Iris pigment epithelial cell (primary cell): ENCODE data around the gene KLK10.
"Not testable (repeated sequence)": the region's sequence is repeated elsewhere in the genome, so short reads cannot be mapped to it uniquely, and the experiment has no call there.

Experiments
- DNase-seq: peaks from one replicate; pipeline ENCODE4 v3.0.0-alpha.2; 2011; ENCODE audit warnings: low read depth

The KLK10 gene

DNA sequence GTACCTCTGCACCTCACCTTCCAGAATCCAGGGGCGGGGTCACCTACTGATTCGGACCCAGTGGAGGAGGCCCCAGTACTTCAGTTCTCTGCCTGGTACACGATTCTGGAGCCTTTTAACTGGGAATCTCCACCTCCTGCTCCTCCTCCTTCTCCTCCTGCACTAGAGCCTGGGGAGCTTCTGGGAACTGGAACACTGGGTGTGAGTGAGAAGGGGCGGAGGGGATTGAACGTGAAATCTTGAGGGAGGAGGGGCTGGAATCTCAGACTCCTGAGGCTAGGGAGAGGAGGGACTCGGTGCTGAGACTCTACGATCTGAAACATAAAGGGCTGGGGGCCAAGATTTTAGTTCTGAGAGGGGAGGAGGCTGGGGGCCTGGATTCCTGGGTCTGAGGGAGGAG, 18.0 kb downstream of the KLK10 start, which contains the start of gene KLK8:
TSS of gene KLK8 (minus strand) at position 90 of the 400 bp plus-strand sequence. CDS start 437 bp downstream, outside the sequence.
- DNase-seq: no peak

DNA sequence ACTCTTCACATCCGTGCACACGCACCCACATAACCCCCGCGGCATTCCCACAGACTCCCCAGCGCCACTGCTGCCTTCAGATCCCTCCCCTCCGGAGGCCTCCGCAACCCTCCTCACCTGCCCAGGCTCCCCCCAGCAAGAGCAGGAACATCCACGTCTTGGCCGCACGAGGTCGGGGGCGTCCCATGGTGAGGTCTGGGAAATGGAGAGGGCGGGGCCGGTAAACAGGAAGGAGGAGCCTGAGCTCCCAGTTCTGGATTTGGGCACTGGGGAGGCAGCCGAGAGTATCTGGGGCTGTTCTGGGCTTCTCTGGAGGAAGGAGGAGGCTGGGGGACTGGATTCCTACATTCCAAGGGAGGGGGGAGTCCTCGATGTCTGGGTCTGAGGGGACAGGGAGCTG, 18.5 kb downstream of the KLK10 start:
- no peak for DNase-seq

DNA sequence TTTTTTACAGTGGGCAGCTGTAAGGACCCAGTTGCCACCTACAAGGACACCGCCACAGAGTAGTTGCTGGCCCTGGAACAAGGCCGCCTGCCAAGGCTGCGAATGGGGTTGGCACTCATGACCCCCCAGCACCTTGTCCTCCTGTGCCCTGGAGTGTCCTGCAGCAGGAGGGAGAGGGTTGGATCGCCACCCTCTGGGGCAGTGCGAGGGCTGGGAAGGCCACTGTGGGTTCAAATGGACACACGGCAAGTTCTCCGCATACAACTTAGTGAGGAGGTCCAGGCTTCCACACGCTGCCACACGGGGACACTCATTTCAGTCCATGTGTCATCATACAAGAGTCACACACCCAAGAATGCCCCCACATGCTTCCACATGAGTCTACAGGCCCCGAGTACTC, 19.1 kb downstream of the KLK10 start:
- DNase-seq: no peak

GRCh38 chr19:50998686-50999085, 20.8 kb downstream of the KLK10 start:
- DNase-seq: no peak

DNA sequence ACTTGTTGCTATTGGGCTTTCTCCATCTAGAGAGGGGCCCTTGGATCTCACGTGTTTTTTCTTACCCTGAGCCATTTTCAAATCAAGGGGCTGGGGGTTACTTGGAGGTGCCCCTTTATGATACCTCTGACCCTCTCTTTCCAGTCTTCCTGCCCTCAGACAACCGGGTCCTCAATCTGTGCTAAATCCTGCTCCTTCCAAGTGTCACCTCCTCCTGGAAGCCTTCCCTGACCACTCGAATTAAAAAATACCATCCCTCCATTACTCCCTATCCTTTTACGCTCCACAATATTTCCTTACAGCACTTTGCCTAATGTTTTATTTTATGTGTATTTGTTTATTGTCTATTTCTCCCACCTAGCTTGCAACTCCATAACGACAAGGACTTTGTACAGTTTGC, 21.4 kb downstream of the KLK10 start:
- no peak for DNase-seq

DNA sequence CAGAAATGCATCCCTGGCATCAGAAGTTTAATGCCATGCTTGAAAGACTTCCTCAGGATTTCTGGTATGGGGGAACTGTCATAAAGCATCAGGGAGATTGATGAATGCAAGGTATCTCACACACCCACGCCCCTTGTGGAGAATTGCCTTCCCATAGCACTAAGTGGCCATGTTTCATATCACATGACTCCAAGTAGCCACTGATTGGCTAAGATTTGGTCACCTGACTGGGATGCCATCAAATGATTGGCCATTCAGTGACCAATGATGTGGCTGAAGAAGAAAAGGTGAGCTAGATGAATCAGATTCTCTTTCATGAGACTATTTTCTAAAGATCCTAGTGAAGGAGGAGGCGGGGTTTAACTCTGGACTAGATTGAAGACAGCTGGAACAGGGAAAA, 25.4 kb downstream of the KLK10 start:
- no peak for DNase-seq

DNA sequence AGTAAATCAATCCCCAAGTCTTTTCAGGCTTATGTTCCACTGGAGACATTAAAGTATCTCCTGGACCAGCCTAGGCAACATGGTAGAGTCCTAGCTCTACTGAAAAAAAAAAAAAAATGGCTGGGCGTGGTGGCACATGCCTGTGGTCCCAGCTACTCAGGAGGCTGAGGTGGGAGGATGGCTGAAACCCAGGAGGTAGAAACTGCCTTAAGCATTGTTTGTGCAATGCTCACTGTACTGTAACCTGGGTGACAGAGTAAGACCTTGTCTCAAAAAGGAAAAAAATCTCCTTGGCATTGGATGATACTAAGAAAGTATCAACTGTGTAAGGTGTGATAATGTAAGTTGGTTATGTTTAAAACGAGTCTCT, 26.9 kb downstream of the KLK10 start:
- DNase-seq: no peak

GRCh38 chr19:50984416-50984815, 35.1 kb downstream of the KLK10 start:
- DNase-seq: not testable (repeated sequence)

DNA sequence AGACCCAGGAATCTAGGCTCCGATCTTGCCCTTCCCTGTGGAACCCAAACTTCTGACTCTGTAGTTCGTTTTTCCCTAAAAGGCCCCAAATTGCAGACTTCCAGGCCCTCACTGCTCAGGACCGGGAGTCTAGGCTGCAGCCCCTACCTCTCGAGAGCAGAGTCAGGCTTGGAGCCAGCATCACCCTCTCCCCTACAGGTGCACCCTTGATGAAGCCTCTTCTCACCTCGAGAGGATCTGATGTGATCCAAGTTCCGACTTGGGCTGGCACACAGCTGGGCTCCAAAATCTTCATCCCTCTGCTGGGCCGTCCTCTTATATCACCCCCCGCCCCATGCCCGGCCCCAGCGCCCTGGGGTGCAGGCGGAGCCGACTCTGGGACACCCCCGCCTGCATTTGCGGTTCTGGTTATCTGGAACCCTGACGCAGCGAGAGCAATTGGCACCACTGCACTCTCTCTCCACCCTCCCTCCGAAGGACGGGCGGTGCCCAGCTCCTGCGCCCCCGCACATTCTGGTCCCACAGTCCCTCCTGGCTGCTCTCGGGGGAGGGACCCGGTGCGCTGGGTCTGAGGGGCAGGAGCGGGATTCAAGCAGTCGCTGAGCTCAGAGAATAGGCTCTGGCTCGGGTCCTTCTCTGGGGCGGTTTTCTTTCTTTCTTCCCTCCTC, 35.8 kb downstream of the KLK10 start, which contains the start of gene KLK7:
TSS of gene KLK7 (minus strand) at position 293 of the 668 bp plus-strand sequence. CDS start 1,518 bp downstream, outside the sequence.
- DNase-seq: no peak

GRCh38 chr19:50982186-50982585, 37.3 kb downstream of the KLK10 start:
- DNase-seq: no peak

GRCh38 chr19:50981587-50982146, 37.8 kb downstream of the KLK10 start:
- no peak for DNase-seq

DNA sequence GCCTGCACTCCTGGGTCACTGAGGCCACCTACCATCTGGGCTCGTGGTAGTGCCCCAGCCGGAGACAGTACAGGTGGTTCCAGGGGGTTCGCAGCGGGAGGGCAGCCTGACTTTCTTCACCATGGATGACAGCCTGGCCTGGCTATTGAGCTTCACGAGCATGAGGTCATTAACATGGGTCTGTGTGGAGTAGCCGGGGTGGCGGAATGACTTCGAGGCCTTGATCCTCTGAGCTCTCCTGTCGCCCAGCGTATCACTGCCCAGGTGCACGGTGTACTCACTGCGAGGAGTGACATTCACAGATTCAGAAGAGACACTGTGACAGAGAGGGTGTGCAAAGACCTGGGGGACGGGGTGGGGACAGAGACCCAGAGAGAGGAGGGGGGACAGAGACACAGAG, 39.3 kb downstream of the KLK10 start:
- DNase-seq: no peak

DNA sequence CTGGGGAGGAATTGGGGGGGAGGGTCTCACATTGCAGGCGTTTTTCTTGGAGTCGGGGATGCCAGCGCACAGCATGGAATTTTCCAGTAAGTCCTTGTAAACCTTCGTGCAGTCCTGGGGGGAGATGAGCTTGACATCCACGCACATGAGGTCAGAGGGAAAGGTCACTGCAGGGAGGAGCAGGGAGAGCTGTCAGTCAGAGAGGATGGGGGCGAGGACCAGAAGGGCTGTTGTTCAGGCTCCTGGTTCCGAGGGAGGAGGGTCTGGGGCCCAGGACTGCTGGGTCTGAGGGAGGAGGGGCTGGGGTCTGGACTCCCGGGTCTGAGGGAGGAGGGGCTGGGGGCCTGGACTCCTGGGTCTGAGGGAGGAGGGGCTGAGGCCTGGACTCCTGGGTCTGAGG, 39.8 kb downstream of the KLK10 start:
- no peak for DNase-seq

- no peak for DNase-seq
Observed at GRCh38 chr19:50978772-50979390, 40.6 kb downstream of the KLK10 start.

DNA sequence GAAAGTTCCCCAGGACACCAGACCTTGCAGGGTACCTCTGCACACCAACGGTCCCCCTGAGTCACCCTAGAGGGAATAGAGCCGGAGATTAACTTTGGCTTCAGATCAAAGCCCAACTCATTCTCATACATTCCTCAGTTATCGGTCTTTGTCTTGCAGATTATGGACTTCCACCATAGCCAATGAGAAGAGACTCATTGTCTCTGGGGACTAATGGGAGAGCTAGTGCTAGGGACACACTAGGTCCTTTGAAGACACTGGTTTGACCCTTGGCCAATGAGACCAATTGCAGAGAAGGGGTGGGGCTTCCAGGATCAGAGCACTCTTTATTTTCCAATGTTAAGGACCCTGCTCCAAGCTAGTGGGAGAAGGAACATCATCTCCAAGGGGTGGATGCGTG, 41.9 kb downstream of the KLK10 start:
- no peak for DNase-seq

- no peak for DNase-seq
Observed at GRCh38 chr19:50975766-50976165, 43.7 kb downstream of the KLK10 start.

- no peak for DNase-seq
Observed at GRCh38 chr19:50974702-50975556, 44.6 kb downstream of the KLK10 start.

DNA sequence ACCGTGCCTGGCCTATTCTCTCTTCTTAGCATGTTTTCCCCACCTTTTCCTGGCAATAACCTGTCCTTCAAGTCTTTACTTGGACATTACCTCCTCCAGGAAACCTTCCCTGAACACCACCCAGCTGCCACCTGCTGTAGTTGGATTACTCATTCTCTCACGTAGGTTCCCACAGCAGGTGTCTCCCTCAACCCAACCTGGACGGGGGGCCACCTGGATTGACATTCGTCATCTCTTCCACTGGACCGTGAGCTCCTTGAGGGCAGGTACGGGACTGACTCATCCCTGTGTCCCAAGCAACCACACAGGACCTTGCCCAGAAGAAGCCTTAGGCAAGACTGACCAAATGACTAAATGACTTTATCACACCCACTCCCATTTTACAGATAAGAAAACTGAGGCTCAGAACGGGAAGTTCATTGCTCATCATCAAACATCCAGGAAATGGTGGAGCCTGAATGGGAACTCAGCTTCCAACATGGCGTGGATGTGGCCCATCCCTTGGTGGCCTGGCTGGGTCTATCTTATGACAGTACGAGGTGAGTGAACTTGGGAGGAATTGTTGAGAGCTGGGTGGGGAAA, 46.6 kb downstream of the KLK10 start:
- DNase-seq: no peak

DNA sequence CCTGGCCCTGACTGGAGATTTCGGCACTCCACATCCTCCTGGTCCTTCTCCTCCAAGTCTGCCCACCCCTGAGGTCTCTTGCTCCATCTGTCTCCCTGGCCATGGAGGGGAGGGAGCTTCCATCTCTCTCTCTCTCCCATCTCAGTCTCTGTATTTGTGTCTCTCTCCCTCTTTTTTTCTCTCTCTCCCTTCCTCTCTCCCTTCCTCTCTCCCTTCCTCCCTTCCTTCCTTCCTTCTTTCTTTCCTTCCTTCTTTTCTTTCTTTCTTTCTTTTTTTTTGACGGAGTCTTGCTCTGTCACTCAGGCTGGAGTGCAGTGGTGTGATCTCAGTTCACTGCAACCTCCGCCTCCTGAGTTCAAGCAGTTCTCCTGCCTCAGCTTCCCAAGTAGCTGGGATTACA, 49.7 kb downstream of the KLK10 start:
- DNase-seq: not testable (repeated sequence)

- DNase-seq: no peak
Observed at GRCh38 chr19:50969413-50969760, 50.1 kb downstream of the KLK10 start, which contains the start of gene KLK6. Gene KLK6, minus strand, starts transcription at chr19:50969591. Its CDS starts 1,487 bp downstream, at chr19:50968104.

- no peak for DNase-seq
Observed at GRCh38 chr19:50968716-50969412, 50.6 kb downstream of the KLK10 start.
